Keratinocyte (primary cell): ENCODE measurements around the gene TOE1. TPM values are rescaled to one million over a fixed set of nuclear protein-coding genes. Genes with fewer than 3 reads are reported as not detected.

Source experiments
- DNase-seq: peaks from one replicate; pipeline ENCODE4 v3.0.0-alpha.2; 2011; ENCODE audit warnings: low read depth, missing footprints, low spot score
- FAIRE-seq: peaks from 2 replicates; lab custom pipeline; 2011; peaks lifted over from hg19 to GRCh38; lab: Jason Lieb, UNC
- H2AFZ ChIP-seq: 2 replicates; pipeline ENCODE4 v1.6.0; 2012; ENCODE audit warnings: low read length, control low read depth, inconsistent platforms; ENCODE audit not compliant: control insufficient read depth
- H3K27ac ChIP-seq: 2 replicates; pipeline ENCODE4 v1.5.1; 2011; ENCODE audit warnings: low read length; ENCODE audit not compliant: control insufficient read depth, insufficient read depth
- H3K27me3 ChIP-seq: 3 replicates; pipeline ENCODE4 v1.6.0; 2011; ENCODE audit warnings: low read length; ENCODE audit not compliant: control insufficient read depth, insufficient read depth; ENCODE audit errors: extremely low read depth
- H3K36me3 ChIP-seq, 2 experiments: 2 replicates in 1 of 2; 3 replicates in 1 of 2; pipeline ENCODE4 v1.5.1; 2011; ENCODE audit warnings: low read length in 2 of 2, mild to moderate bottlenecking in 1 of 2; ENCODE audit not compliant: control insufficient read depth in 2 of 2, insufficient read depth in 2 of 2; ENCODE audit errors: extremely low read depth in 1 of 2
- H3K4me1 ChIP-seq: 3 replicates; pipeline ENCODE4 v1.5.1; 2011; ENCODE audit warnings: low read length; ENCODE audit not compliant: control insufficient read depth, insufficient read depth; ENCODE audit errors: extremely low read depth
- H3K4me2 ChIP-seq: 3 replicates; pipeline ENCODE4 v1.6.0; 2011; ENCODE audit warnings: low read depth, low read length; ENCODE audit not compliant: control insufficient read depth, insufficient read depth; ENCODE audit errors: extremely low read depth
- H3K4me3 ChIP-seq, 3 experiments: fragments of 200-600 bp in 1 of 3; sonication (generic) in 1 of 3; 2 replicates in 2 of 3; 3 replicates in 1 of 3; pipeline ENCODE4 v1.5.1; 2011 to 2016; ENCODE audit warnings: low read length in 3 of 3, mild to moderate bottlenecking in 3 of 3, control low read depth in 2 of 3, inconsistent platforms in 1 of 3, low read depth in 1 of 3, mixed read lengths in 1 of 3, mixed run types in 1 of 3, moderate library complexity in 1 of 3; ENCODE audit not compliant: control insufficient read depth in 2 of 3, insufficient read depth in 2 of 3; ENCODE audit errors: extremely low read depth in 1 of 3
- H3K79me2 ChIP-seq: 2 replicates; pipeline ENCODE4 v1.6.0; 2012; ENCODE audit warnings: low read length; ENCODE audit not compliant: control insufficient read depth, insufficient read depth
- H3K9ac ChIP-seq: 3 replicates; pipeline ENCODE4 v1.6.0; 2011; ENCODE audit warnings: low read length; ENCODE audit not compliant: control insufficient read depth, insufficient read depth; ENCODE audit errors: extremely low read depth
- H3K9me1 ChIP-seq: 3 replicates; pipeline ENCODE4 v1.6.0; 2011; ENCODE audit warnings: low read length; ENCODE audit not compliant: control insufficient read depth, insufficient read depth; ENCODE audit errors: extremely low read depth
- H3K9me3 ChIP-seq: 2 replicates; pipeline ENCODE4 v1.5.1; 2012; ENCODE audit warnings: low read depth, low read length; ENCODE audit not compliant: control insufficient read depth
- H4K20me1 ChIP-seq: 3 replicates; pipeline ENCODE4 v1.6.0; 2011; ENCODE audit warnings: low read length; ENCODE audit not compliant: control insufficient read depth, insufficient read depth; ENCODE audit errors: extremely low read depth
- CTCF ChIP-seq, 3 experiments: IDR thresholded peaks in 1 of 3; conservative IDR thresholded peaks in 1 of 3; optimal IDR thresholded peaks in 1 of 3; 2 replicates in 2 of 3; 3 replicates in 1 of 3; pipeline versions ENCODE3 to v1.5.1; 2011; ENCODE audit warnings: low read length in 3 of 3, mild to moderate bottlenecking in 3 of 3, moderate library complexity in 2 of 3, control low read depth in 1 of 3, inconsistent platforms in 1 of 3; ENCODE audit not compliant: insufficient read depth in 2 of 3; ENCODE audit errors: extremely low read depth in 1 of 3
- EZH2 ChIP-seq: IDR thresholded peaks from one replicate; pipeline ENCODE4 v1.6.1; 2012; ENCODE audit warnings: inconsistent platforms, mild to moderate bottlenecking, low read length, moderate library complexity
- dilution Hi-C: fragments of 300-500 bp; cut with MboI; formaldehyde crosslinking; loops from one replicate; pipeline ENCODE4 v1.7.0; 2020; ENCODE audit warnings: low sequenced_read_pairs; ENCODE audit not compliant: extremely low pct_ligation_motif_present
- polyA plus RNA-seq, 5 experiments: library from polyadenylated mRNA; depleted of rRNA in 3 of 5; stranded (reverse) in 3 of 5; stranded (forward) in 1 of 5; unstranded in 1 of 5; fragments of >200 nt; gene quantifications; 1 replicate in 1 of 5; 2 replicates in 3 of 5; 3 replicates in 1 of 5; pipeline versions ENCODE4 v1.2.1 to v1.2.3, GENCODE V29; 2011 to 2012; ENCODE audit warnings: missing spikeins in 2 of 5, low read depth in 1 of 5, low replicate concordance in 1 of 5

TOE1 gene
- polyA plus RNA-seq, 1 donor (not counting 4 experiments of a cell fraction or from before 2014, with no cell fraction given) = 12.1 TPM

- H3K9ac ChIP-seq = no peak overlapping the region
- no peaks in the 10 kb centered on the region for H3K36me3 ChIP-seq
- no peak for DNase-seq
- H3K27ac ChIP-seq = no peak overlapping the region
- no peak overlapping the region for H2AFZ ChIP-seq
- peaks cover 13% of the 10 kb centered on the region for H3K4me1 ChIP-seq
- H3K27me3 ChIP-seq = no peaks in the 10 kb centered on the region
- no peaks in the 10 kb centered on the region for H3K9me3 ChIP-seq
- no peak for TF ChIP-seq CTCF (optimal IDR thresholded peaks at IDR 0.05 in 1 of 3, IDR thresholded peaks at IDR 0.05 in 1 of 3, conservative IDR thresholded peaks at IDR 0.05 in 1 of 3; ENCODE audit: extremely low read depth in 1 of 3, insufficient read depth in 2 of 3, low read length in 3 of 3)
- no peak for TF ChIP-seq EZH2
- no peak for FAIRE-seq
- no peak overlapping the region for H3K4me2 ChIP-seq
- H3K9me1 ChIP-seq = no peaks in the 10 kb centered on the region
- H3K4me3 ChIP-seq = no peak overlapping the region
- no peaks in the 10 kb centered on the region for H4K20me1 ChIP-seq
- dilution Hi-C loops = no loop called here
- no peaks in the 10 kb centered on the region for H3K79me2 ChIP-seq
These were observed 34.7 kb upstream of the TOE1 start for GRCh38 chr1:45305231-45305630.

GRCh38 chr1:45306319-45306718 lies 33.7 kb upstream of the TOE1 start:
- no peak overlapping the region for H3K27ac ChIP-seq
- H3K9me1 ChIP-seq = no peaks in the 10 kb centered on the region
- H2AFZ ChIP-seq = peak overlapping the region; percentile 15
- H3K79me2 ChIP-seq = no peaks in the 10 kb centered on the region
- no peaks in the 10 kb centered on the region for H3K27me3 ChIP-seq
- H3K4me3 ChIP-seq = no peak overlapping the region
- FAIRE-seq = no peak
- TF ChIP-seq CTCF (optimal IDR thresholded peaks at IDR 0.05 in 1 of 3, IDR thresholded peaks at IDR 0.05 in 1 of 3, conservative IDR thresholded peaks at IDR 0.05 in 1 of 3; ENCODE audit: extremely low read depth in 1 of 3, insufficient read depth in 2 of 3, low read length in 3 of 3) = no peak
- TF ChIP-seq EZH2 = no peak
- H4K20me1 ChIP-seq = no peaks in the 10 kb centered on the region
- no peaks in the 10 kb centered on the region for H3K9me3 ChIP-seq
- DNase-seq = no peak
- no peak overlapping the region for H3K9ac ChIP-seq
- dilution Hi-C loops = no loop called here
- no peaks in the 10 kb centered on the region for H3K36me3 ChIP-seq
- no peak overlapping the region for H3K4me2 ChIP-seq
- peaks cover 13% of the 10 kb centered on the region for H3K4me1 ChIP-seq
